GM18861 (cell line): Measurements from ENCODE around the gene TP53I3.
"Not testable (repeated sequence)": the region's sequence is repeated elsewhere in the genome, so short reads cannot be mapped to it uniquely, and the experiment has no call there.

Experiments
- ATAC-seq: cut with Tn5 transposase; IDR thresholded peaks from one replicate; pipeline ENCODE4 v1.9.1; 2021; ENCODE audit not compliant: unreplicated experiment

TP53I3 gene, protein sequence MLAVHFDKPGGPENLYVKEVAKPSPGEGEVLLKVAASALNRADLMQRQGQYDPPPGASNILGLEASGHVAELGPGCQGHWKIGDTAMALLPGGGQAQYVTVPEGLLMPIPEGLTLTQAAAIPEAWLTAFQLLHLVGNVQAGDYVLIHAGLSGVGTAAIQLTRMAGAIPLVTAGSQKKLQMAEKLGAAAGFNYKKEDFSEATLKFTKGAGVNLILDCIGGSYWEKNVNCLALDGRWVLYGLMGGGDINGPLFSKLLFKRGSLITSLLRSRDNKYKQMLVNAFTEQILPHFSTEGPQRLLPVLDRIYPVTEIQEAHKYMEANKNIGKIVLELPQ

DNA sequence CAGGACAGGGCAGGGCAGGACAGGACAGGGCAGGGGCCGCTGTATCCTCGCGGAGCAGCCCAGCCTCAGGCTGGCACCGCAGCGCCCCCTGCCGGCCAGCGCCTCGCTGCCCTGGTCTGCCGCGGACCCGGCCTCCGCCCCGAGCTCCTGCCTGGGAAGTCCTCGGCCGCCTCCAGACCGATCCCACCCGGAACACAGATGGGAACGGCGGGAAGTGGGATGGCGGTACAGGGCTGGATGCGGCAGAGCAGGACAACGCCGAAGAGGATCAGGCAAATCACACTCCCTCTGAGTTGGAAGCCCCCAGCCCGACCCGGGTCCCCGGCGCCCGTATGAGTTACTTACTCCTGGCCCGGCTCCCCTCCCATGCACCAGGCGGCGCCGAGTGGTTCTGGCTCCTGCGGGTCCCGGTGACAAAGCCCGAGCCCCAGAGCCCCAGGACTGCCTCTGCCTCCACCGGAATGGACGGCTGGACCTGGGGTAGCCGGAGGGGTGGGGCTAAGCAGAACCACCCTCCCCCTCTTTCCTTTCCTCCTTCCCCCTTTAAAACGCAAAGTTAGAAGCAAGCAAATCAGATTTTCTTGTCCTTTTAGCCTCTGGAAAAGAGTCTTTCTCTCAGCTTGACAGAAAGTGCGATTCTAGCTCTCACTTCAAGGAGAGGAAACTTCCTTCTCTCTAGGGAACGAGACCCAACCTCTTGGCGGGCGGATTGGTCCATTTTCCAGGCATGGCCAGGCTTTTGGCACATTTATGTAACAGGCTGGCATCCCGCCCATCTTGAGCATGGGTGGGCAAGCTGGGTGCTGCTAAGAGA is at the start of gene TP53I3:
TSS of gene TP53I3 (minus strand) at position 449 of the 814 bp plus-strand sequence. CDS start 508 bp downstream, outside the sequence.
- ATAC-seq, result peak; percentile 56

DNA sequence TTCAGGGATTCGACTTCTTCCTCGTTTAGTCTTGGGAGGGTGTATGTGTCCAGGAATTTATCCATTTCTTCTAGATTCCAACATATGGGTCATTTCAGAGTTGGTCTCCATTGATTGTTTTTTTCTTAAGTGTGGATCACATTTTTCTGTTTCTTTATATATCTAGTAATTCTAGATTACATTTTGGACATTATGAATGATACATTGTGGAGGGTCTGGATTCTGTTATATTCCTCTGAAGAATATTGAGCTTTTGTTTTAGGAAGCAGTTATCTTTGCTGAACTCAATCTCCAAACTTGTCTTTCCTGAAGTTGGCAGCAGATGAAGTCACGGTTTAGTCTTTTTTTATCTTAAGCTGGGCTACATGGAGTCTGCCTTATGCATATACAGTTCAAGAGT is 47.9 kb upstream of the TP53I3 start:
- ATAC-seq, result no peak

DNA sequence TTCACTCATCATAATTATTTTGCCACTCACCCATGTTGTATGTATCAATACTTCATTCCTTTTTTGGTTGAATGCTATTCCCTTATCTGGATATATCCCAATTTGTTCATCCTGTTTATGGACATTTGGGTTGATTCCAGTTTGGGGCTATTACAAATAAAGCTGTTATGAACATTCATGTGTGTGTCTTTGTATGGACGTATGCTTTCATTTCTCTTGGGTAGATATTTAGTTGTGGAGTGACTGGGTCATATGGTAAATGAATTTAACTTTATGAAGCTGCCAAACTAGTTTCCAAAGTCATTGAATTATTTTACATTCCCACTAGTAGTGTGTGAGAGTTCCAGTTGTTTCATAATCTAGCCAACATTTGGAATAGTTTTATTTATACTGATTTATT is 41.3 kb upstream of the TP53I3 start:
- ATAC-seq, result no peak

DNA sequence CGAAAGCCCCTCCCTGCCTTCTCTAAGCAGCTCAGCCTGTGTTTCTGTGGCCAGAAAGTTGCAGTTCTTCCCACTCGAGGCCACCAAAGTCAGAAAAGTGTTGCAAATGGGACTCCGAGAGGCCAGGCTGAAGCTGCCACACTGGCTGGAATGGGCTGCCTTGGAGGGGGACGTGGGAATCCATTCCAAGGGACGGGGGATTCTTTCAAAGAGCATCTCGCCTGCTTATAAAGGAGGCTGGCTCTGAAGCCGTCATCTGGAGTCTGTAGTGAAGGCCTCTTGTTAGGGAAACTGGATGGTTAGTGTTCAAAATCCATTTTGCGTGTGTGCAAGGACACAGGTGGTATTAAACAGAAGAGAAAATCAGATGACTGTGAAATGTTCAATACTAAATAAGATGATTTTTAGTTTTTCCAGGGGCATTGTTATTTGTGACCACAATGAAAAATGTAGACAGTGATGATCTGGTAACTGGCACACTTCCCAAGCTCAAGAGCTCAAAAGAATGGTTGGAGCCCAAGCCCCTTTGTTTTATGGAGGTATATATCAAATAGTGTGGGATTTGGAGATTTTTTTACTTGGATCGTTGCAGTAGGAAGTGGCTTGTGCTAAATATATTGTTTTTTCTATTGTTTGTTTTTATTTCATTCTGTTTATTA is 39.4 kb upstream of the TP53I3 start:
- ATAC-seq, result no peak

DNA sequence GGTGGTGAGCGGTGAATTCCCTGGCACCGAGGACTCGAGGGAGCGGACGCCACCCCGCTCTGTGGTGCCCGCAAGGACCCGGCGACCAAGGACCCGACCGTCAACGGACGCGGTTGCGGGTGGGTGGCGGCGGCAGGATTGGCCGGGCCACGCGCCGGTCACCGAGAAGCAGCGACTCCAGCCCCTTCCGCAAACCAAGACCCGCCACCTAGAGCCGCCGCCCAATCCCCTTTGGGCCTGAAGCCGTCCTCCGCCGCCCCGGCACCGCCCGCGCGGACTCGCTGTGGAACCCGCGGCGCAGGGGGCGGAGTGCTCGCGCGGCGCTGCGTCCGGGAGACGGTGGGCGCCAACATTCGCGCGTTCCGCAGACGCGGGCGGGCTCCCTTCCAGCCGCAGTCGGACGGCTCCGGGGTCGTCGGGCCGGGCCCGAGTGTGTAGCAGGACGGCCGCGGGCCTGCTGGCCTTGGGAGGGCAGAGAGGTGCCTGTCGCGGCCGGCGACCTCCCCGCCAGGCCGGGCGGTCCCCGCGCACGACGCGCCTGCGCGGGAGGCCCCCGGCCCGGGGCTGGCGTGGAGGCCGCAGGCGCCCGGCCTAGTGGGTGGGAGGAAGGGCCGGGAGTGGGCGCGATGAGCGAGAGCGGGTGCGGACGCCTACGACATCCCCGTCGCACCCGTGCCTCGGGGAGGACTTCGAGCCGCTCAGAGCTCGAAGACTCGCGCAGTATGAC is 38.7 kb upstream of the TP53I3 start, which contains the start of the genes FAM228B and PFN4:
TSS of gene FAM228B (plus strand) at position 275 of the 727 bp plus-strand sequence. CDS start 893 bp downstream, outside the sequence.
TSS of gene PFN4 (minus strand) at position 140 of the 727 bp plus-strand sequence. CDS start 799 bp downstream, outside the sequence.
- peak; percentile 73 for ATAC-seq

DNA sequence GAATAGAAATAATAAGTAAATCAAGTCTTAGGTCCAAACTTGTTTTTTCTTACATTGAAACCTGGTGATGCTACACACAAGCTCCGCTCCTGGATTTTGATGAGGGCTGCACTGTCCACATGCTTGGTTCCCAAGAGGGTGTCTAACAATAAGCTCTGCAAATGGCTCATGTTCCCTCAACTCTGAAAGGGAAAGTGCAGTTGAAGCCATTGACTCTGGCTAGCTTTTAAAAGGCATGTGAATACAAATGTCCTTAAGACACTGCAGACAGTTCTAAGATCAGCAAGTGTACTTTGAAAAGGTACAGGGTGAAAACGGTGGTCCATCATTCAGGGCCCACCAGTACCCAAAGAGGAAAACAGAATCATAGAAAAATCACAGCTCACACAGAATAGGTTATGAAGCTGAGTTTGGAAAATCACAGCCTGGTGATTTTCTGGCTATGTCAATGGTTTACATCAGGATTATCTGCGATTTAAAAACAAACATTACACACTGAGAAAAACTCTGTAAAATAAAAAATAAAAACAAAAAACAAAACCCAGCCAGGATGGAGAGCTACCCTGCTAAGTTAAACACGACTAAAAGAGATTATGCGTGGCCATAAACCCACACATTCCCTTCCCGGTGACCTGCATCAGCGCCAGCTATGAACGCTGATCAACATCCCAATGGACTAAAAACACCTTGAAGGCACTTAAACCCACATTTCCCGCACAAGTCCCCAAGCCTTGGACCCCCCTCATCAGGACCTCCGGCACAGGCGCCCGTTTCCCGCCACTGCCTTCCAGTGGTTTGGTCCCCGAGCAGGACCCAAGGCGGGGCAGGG is 37.9 kb upstream of the TP53I3 start:
- ATAC-seq, result no peak

DNA sequence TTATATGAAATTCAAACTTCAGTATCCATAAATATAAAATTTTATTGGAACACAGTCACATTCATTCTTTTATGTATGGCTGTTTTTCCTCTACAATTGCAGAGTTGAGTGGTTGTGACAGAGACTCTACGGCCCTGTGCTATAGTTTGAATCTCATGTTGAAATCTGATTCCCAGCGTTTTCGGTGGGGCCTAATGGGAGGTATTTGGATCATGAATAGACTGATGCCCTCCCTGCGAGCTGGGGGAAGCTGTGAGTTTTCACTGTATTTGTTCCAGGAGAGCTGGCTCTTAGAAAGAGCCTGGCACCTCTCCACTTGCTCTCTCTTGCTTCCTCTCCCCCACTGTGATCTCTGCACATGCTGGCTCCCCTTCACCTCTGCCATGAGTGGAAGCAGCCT is 36.8 kb upstream of the TP53I3 start:
- no peak for ATAC-seq

DNA sequence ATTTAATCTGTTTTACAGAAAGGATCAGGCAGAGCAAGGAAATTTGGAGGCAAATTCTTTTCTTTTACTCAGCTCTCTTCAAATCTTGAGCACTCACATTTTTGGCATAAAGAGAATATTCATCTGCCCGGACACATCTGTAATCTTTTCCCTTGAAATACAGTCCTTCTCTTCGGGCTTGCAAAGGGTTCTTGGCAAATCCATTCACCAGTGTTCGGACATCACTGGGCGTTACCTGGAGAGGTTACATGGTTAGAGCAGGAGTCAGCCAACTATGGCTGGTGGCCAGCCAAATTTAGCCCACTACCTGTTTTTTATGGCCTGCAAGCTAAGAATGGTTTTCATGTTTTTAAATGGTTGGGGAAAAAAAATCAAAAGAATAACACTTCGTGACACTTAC is 36.4 kb upstream of the TP53I3 start:
- ATAC-seq, result no peak

DNA sequence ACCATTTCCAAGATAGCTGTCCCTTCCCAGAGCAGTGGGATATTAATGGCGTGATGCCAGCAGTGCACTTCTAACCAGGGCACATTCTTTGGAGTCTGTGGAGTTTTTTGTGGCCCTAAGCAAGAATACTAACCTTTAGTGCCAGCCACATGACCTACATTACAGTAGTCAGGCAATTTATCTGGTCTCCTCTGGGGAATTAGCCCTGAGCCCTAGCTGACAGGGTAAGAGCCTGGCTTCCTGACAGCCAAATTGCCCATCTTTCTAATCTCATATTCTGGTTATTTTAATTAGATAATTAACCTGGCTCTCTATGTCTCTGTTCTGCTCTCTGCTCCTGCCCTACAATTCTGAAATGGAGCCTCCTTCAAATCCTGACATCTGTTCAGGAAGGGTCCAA is 33.3 kb upstream of the TP53I3 start:
- no peak for ATAC-seq

DNA sequence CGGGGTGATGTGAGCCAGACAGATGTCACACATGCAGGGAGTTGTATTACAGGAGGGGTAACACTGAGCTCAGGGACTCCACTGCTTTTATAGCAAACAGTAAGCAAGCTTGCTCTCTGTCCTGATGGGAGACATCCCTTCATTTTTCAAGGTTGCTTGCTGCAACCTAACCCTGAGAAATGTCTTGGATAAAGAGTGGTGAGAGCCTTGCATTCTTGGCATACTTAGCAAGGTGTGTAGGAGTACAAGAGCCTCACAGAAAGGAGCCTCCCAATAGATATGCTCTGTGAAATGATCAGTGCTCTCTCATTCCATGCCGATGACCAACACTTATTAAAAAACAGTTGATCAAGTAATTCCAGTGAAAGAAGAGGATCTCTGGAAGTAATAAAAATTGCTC is 30.4 kb upstream of the TP53I3 start:
- ATAC-seq, result no peak

DNA sequence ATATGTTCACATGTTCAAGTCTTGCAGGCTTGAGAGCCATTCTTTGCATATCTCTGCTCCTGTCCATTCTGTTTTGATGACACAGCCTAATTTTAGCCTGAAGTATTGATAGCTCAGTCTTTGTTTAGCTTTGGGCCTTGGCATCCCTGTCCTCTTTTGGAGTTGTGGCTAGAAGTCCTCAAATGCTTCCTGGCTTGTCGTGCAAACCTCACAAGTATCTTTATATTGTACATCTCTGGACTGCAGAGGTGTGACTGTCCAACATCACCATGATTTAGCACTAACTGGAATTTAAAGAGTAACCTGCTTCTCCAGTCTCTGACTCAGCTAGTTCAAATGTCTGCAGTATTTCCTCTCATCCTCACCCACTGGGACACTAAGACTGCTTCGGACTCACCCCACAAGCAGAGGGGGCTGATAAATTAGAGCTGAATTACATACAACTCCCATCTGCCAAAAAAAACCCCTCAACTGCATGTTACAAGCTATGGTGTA is 26.8 kb upstream of the TP53I3 start:
- no peak for ATAC-seq

DNA sequence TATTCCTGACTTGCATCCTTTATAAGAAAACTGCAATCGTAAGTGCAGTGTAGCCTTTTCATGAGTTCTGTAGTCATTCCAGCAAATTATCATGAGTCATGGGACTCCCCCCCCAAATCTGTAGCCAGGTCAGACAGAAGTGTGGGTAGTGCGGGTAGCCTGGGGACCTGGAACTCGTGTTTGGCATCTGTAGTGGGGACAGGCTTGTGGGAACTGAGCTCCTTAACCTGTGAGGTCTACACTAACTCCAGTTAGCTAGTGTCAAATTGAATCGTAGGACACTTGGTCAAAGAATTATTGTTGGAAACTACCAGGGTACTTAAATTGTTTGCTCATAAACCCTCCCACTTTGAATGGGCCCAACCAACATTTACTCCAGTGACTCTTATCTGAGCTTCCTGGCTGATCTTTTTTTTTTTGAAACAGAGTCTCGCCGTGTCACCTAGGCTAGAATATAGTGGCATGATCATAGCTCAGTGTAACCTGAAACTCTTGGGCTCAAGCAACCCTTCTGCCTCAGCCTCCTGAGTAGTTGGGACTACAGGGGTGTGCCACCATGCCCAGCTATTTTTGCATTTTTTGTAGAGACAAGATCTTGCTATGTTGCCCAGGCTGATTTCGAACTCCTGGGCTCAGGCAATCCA is 26.1 kb upstream of the TP53I3 start:
- no peak for ATAC-seq

DNA sequence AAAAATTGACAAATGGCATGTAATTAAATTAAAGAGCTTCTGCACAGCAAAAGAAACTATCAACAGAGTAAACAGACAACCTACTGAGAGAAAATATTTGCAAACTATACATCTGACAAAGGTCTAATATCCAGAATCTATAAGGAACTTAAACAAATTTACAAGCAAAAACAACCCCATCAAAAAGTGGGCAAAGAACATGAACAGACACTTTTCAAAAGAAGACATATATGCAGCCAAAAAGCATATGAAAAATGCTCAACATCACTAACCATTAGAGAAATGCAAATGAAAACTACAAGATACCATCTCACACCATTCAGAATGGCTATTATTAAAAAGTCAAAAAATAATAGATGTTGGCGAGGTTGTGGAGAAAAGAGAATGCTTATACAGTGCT is 24.8 kb upstream of the TP53I3 start:
- not testable (repeated sequence) for ATAC-seq

DNA sequence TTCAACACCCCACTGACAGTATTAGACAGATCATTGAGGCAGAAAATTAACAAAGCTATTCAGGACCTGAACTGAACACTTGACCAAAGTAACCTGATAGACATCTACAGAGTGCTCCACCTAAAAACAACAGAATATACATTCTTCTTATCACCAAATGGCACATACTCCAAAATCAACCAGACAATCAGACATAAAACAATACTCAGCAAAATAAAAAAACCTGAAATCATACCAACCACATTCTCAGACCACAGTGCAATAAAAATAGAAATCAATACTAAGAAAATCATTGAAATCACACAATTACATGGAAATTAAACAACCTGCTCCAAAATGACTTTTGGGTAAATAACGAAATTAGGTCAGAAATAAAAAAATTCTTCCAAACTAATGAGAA is 22.7 kb upstream of the TP53I3 start:
- ATAC-seq, result no peak

DNA sequence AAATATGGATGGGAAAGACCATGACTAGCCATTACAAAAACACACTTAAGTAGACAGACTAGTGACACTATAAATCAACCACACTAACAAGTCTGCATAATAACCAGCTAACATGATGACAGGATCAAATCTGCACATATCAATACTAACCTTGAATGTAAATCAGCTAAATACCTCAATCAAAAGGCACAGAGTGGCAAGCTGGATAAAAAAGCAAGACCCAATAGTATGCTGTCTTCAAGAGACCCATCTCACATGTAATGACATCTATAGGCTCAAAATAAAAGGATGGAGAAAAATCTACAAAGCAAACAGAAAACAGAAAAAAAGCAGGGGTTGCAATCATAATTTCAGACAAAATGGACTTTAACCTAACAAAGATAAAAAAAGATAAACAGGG is 22.2 kb upstream of the TP53I3 start:
- no peak for ATAC-seq

DNA sequence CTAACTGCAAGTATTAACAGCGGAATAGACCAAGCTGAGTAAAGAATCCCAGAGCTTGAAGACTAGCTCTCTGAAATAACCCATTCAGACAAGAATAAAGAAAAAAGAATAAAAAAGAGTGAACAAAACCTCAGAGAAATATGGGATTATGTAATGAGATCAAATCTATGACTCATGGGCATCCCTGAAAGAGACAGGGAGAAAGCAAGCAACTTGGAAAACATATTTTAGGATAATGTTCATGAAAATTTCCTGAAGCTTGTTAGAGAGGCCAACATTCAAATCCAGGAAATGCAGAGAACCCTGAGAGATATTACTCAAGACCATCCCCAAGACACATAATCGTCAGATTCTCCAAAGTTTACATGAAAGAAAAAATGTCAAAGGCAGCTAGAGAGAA is 21.2 kb upstream of the TP53I3 start:
- ATAC-seq, result no peak

DNA sequence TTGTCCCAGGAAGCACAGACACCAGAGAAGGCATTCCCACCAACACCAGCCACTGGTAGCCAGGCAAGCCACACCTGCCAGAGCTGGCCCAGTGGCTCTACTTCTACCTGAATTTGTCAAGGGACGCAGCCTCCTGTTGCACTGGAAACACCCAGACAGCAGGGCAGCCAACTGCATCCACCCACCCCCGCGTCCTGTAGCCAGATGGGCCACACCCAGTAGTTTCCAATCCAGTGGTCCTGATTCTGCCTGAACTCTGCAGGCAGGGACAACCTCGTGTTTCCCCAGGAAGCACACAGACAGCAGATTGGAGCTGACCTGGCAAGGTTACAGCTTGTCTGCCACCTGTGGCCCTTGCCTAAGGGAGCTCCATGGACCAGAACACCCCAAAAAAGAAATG is 20.3 kb upstream of the TP53I3 start:
- ATAC-seq, result no peak

DNA sequence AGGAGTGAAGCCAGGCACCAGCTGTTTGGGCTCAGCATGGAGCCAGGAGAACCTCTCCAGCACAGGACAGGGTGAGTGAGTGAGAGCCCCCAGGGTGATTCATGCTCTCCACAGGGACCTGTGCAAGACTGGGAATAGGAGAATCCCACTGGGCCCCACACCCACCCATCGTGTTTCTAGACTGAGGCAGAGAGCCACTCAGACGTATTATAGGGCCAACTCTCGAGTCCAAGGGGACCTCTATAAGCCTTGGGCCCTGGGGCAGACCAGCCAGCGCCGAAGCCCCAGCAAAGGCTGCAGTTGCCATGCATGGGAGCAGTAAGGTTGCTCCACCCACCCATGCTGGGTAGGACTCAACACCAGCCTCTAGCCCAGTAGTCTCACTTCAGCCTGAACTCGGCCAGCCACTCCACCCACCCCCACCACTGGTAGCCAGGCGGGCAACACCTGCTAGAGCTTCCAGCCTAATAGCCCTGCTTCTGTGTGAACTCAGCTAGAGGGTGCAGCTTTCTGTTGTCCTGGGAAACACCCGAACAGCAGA is 19.5 kb upstream of the TP53I3 start:
- no peak for ATAC-seq

DNA sequence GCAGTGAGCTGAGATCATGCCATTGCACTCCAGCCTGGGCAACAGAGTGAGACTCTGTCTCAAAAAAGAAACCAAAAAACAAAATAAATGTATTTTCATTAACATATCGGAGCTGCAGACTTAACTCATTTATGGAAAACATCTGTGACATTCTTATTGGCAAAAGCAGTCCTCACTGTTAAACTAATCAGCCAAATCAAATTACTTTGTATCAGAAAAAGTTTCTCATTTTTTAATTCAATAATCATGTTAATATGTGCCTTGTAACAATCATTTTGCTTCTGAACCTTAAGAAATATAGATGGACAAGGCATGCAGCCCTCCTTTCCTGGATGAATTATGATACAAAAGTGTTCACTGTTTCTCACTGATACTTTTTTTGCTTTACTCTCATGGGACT is 18.0 kb upstream of the TP53I3 start:
- no peak for ATAC-seq
